Mesothelial cell of epicardium (in vitro differentiated cells): ENCODE measurements around the gene SETDB1. TPM values are rescaled to one million over a fixed set of nuclear protein-coding genes. Genes with fewer than 3 reads are reported as not detected.

ENCODE experiments used
- DNase-seq, 2 experiments: peaks; one replicate each; pipeline ENCODE4 v3.0.0; 2021; ENCODE audit warnings: low spot score in 2 of 2; ENCODE audit not compliant: unreplicated experiment in 2 of 2
- H3K27ac Mint-ChIP-seq: 2 replicates; pipeline ENCODE4 v1.8.0; 2021; ENCODE audit warnings: mixed read lengths
- H3K27me3 Mint-ChIP-seq: 2 replicates; pipeline ENCODE4 v1.8.0; 2021; ENCODE audit warnings: low read depth, mixed read lengths
- H3K36me3 Mint-ChIP-seq: 2 replicates; pipeline ENCODE4 v1.8.0; 2021; ENCODE audit warnings: mixed read lengths
- H3K4me1 Mint-ChIP-seq: 2 replicates; pipeline ENCODE4 v1.8.0; 2021; ENCODE audit warnings: mixed read lengths
- H3K4me3 Mint-ChIP-seq: 2 replicates; pipeline ENCODE4 v1.8.0; 2021; ENCODE audit warnings: mild to moderate bottlenecking, moderate library complexity, mixed read lengths
- H3K9me3 Mint-ChIP-seq: 2 replicates; pipeline ENCODE4 v1.8.0; 2021; ENCODE audit warnings: mixed read lengths
- CTCF ChIP-seq: fragments of 200-600 bp; sonication (generic); IDR thresholded peaks from one replicate; pipeline ENCODE4 v1.5.0; 2021; ENCODE audit warnings: antibody characterized with exemption; ENCODE audit not compliant: unreplicated experiment
- total RNA-seq: library from RNA; stranded (reverse); gene quantifications from 3 replicates; pipeline ENCODE4 v1.2.1, GENCODE V29; 2021

Gene SETDB1
- total RNA-seq, 1 donor from 2014 or later: 101 TPM

GRCh38 chr1:150944856-150945255 lies 18.7 kb downstream of the SETDB1 start:
- Mint-ChIP-seq H3K4me1 (no peaks in the 10 kb centered on the region), H3K27me3 (no peaks in the 10 kb centered on the region), H3K9me3 (no peaks in the 10 kb centered on the region), H3K27ac (no peak overlapping the region), H3K36me3 (peaks cover 53% of the 10 kb centered on the region), H3K4me3 (no peak overlapping the region)
- no peak for DNase-seq
- no peak for TF ChIP-seq CTCF

- H3K9me3 Mint-ChIP-seq: no peaks in the 10 kb centered on the region
- no peak overlapping the region for H3K4me3 Mint-ChIP-seq
- TF ChIP-seq CTCF: no peak
- no peak for DNase-seq
- H3K27ac Mint-ChIP-seq: no peak overlapping the region
- peaks cover 58% of the 10 kb centered on the region for H3K36me3 Mint-ChIP-seq
- H3K4me1 Mint-ChIP-seq: no peaks in the 10 kb centered on the region
- no peaks in the 10 kb centered on the region for H3K27me3 Mint-ChIP-seq
These were observed 28.5 kb downstream of the SETDB1 start for GRCh38 chr1:150954708-150955107.

- H3K4me1 Mint-ChIP-seq: no peaks in the 10 kb centered on the region
- no peak overlapping the region for H3K27ac Mint-ChIP-seq
- H3K4me3 Mint-ChIP-seq: no peak overlapping the region
- H3K27me3 Mint-ChIP-seq: no peaks in the 10 kb centered on the region
- no peak for DNase-seq
- H3K9me3 Mint-ChIP-seq: no peaks in the 10 kb centered on the region
- TF ChIP-seq CTCF: no peak
- peaks cover 59% of the 10 kb centered on the region for H3K36me3 Mint-ChIP-seq
These were observed 29.1 kb downstream of the SETDB1 start for GRCh38 chr1:150955280-150955679.

GRCh38 chr1:150957666-150958065 lies 31.5 kb downstream of the SETDB1 start:
- no peaks in the 10 kb centered on the region for H3K4me1 Mint-ChIP-seq
- DNase-seq: no peak
- H3K9me3 Mint-ChIP-seq: no peaks in the 10 kb centered on the region
- no peaks in the 10 kb centered on the region for H3K27me3 Mint-ChIP-seq
- H3K36me3 Mint-ChIP-seq: peaks cover 60% of the 10 kb centered on the region
- H3K27ac Mint-ChIP-seq: no peak overlapping the region
- no peak for TF ChIP-seq CTCF
- H3K4me3 Mint-ChIP-seq: no peak overlapping the region

- Mint-ChIP-seq H3K36me3 (peaks cover 58% of the 10 kb centered on the region), H3K27ac (no peak overlapping the region), H3K4me1 (no peaks in the 10 kb centered on the region), H3K9me3 (no peaks in the 10 kb centered on the region), H3K4me3 (no peak overlapping the region), H3K27me3 (no peaks in the 10 kb centered on the region)
- TF ChIP-seq CTCF: no peak
- DNase-seq: no peak
These were observed 34.5 kb downstream of the SETDB1 start for GRCh38 chr1:150960646-150961045.

- H3K27ac Mint-ChIP-seq: no peak overlapping the region
- no peaks in the 10 kb centered on the region for H3K4me1 Mint-ChIP-seq
- no peaks in the 10 kb centered on the region for H3K9me3 Mint-ChIP-seq
- TF ChIP-seq CTCF: no peak
- peaks cover 57% of the 10 kb centered on the region for H3K36me3 Mint-ChIP-seq
- DNase-seq: no peak
- no peak overlapping the region for H3K4me3 Mint-ChIP-seq
- no peaks in the 10 kb centered on the region for H3K27me3 Mint-ChIP-seq
These were observed 35.6 kb downstream of the SETDB1 start for GRCh38 chr1:150961756-150962155.
